Esophagus squamous epithelium (tissue), 5 donors: Measurements from ENCODE around the gene UACA. TPM values are rescaled to one million over a fixed set of nuclear protein-coding genes. Genes with fewer than 3 reads are reported as not detected.
A peak's percentile ranks its signal among the peaks of the same experiment; 100 is the strongest.

Experiments used
- DNase-seq: peaks from one replicate; lab custom pipeline; 2025; lab: John Stamatoyannopoulos, UW
- H3K27ac ChIP-seq, 4 donors: fragments of 200-600 bp; sonication (generic); one replicate each; pipeline ENCODE4 v1.5.1; 2016 to 2019; ENCODE audit warnings: mild to moderate bottlenecking in 1 of 4
- H3K27me3 ChIP-seq, 4 donors: fragments of 200-600 bp; sonication (generic); 1 replicate in 3 of 4; 2 replicates in 1 of 4; pipeline versions ENCODE4 v1.5.1 to v1.6.0; 2017 to 2021; ENCODE audit warnings: antibody characterized with exemption in 1 of 4
- H3K36me3 ChIP-seq, 3 donors: fragments of 200-600 bp; sonication (generic); one replicate each; pipeline ENCODE4 v1.5.1; 2016 to 2019
- H3K4me1 ChIP-seq, 3 donors: fragments of 200-600 bp; sonication (generic); one replicate each; pipeline ENCODE4 v1.5.1; 2017 to 2019
- H3K4me3 ChIP-seq, 4 donors: fragments of 200-600 bp; sonication (generic); 1 replicate in 3 of 4; 2 replicates in 1 of 4; pipeline ENCODE4 v1.5.1; 2016 to 2019; ENCODE audit warnings: mild to moderate bottlenecking in 2 of 4, moderate library complexity in 1 of 4
- H3K9me3 ChIP-seq, 3 donors: fragments of 200-600 bp; sonication (generic); one replicate each; pipeline ENCODE4 v1.5.1; 2016 to 2019
- CTCF ChIP-seq, 6 experiments: fragments of 450-650 bp in 4 of 6; fragments of 200-600 bp in 2 of 6; sonication (generic) in 2 of 6; IDR thresholded peaks; one replicate each; pipeline ENCODE4 v1.5.1; 2016 to 2019; ENCODE audit warnings: antibody characterized with exemption in 6 of 6, mild to moderate bottlenecking in 4 of 6, moderate library complexity in 4 of 6
- POLR2A ChIP-seq, 4 donors: fragments of 450-650 bp; IDR thresholded peaks; one replicate each; pipeline ENCODE4 v1.6.1; 2017; ENCODE audit warnings: antibody characterized with exemption in 4 of 4, mild to moderate bottlenecking in 4 of 4, moderate library complexity in 3 of 4
- WGBS, 2 donors: methylation state at CpG; one replicate each; pipeline ENCODE4 v1.1.5; 2018; 5-methylcytosine and 5-hydroxymethylcytosine counted together
- intact Hi-C: fragments of 100-400 bp; cut with DNase I; formaldehyde crosslinking; loops from one replicate; pipeline ENCODE4 v1.15.0; 2022
- total RNA-seq, 4 donors: library from RNA; depleted of rRNA; stranded (reverse); fragments of >200 nt; gene quantifications; one replicate each; pipeline ENCODE4 v1.1.0, GENCODE V29; 2016
- donor health status: DM: yes; HTN: yes; CAD: no.

The UACA gene
- total RNA-seq, 4 donors from 2014 or later = 18.3 to 55.3 (median 29.8) TPM

GRCh38 chr15:70643783-70644125 lies 119.6 kb downstream of the UACA start:
- Histone ChIP-seq H3K4me1 (peaks cover 0 to 10% (median 0%) of the 10 kb centered on the region in 3 donors), H3K4me3 (no peak overlapping the region), H3K36me3 (no peaks in the 10 kb centered on the region), H3K27me3 (peaks cover 0 to 14% (median 0%) of the 10 kb centered on the region in 4 donors), H3K27ac (no peak overlapping the region), H3K9me3 (no peaks in the 10 kb centered on the region)
- no peak for DNase-seq
- intact Hi-C loops = no loop called here
- WGBS, 2 donors = 27 to 50% methylated on average over 1 of the region's 1 CpG
- TF ChIP-seq CTCF (IDR thresholded peaks at IDR 0.05) (no peak), POLR2A (IDR thresholded peaks at IDR 0.05) (no peak)

GRCh38 chr15:70643106-70643782 lies 120.1 kb downstream of the UACA start:
- Histone ChIP-seq H3K4me1 (peaks cover 0 to 10% (median 0%) of the 10 kb centered on the region in 3 donors), H3K27me3 (peaks cover 0 to 18% (median 0%) of the 10 kb centered on the region in 4 donors), H3K27ac (no peak overlapping the region), H3K9me3 (no peaks in the 10 kb centered on the region), H3K36me3 (no peaks in the 10 kb centered on the region), H3K4me3 (no peak overlapping the region)
- WGBS, 2 donors = 76 to 80% methylated on average over 8 of the region's 8 CpGs
- TF ChIP-seq CTCF (IDR thresholded peaks at IDR 0.05) (no peak), POLR2A (IDR thresholded peaks at IDR 0.05) (no peak)
- intact Hi-C loops = no loop called here
- no peak for DNase-seq

- TF ChIP-seq CTCF (IDR thresholded peaks at IDR 0.05) (peak in 1 of 6 experiments; percentile 11), POLR2A (IDR thresholded peaks at IDR 0.05) (no peak)
- H3K9me3 ChIP-seq = no peaks in the 10 kb centered on the region
- no peak overlapping the region for H3K27ac ChIP-seq
- H3K36me3 ChIP-seq = no peaks in the 10 kb centered on the region
- DNase-seq = no peak
- H3K27me3 ChIP-seq = peaks cover 0 to 35% (median 0%) of the 10 kb centered on the region in 4 donors
- 60 to 76% methylated on average over 2 to 5 of the region's 5 CpGs for WGBS, 2 donors
- H3K4me3 ChIP-seq = no peak overlapping the region
- H3K4me1 ChIP-seq = peaks cover 0 to 34% (median 0%) of the 10 kb centered on the region in 3 donors
- intact Hi-C loops = no loop called here
Measured at GRCh38 chr15:70636540-70637165, 126.7 kb downstream of the UACA start.

GRCh38 chr15:70635895-70636294 lies 127.5 kb downstream of the UACA start:
- Histone ChIP-seq H3K27me3 (peaks cover 0 to 39% (median 0%) of the 10 kb centered on the region in 4 donors), H3K9me3 (no peaks in the 10 kb centered on the region), H3K4me1 (peaks cover 0 to 39% (median 0%) of the 10 kb centered on the region in 3 donors), H3K4me3 (no peak overlapping the region), H3K27ac (no peak overlapping the region), H3K36me3 (no peaks in the 10 kb centered on the region)
- 82 to 100% methylated on average over 1 to 2 of the region's 2 CpGs for WGBS, 2 donors
- TF ChIP-seq POLR2A (IDR thresholded peaks at IDR 0.05) = no peak
- no peak for TF ChIP-seq CTCF (IDR thresholded peaks at IDR 0.05)
- no peak for DNase-seq
- intact Hi-C loops = no loop called here

- H3K27me3 ChIP-seq = peaks cover 0 to 56% (median 0%) of the 10 kb centered on the region in 4 donors
- TF ChIP-seq CTCF (IDR thresholded peaks at IDR 0.05) (no peak), POLR2A (IDR thresholded peaks at IDR 0.05) (no peak)
- no peak overlapping the region for H3K4me3 ChIP-seq
- 78 to 87% methylated on average over 7 of the region's 7 CpGs for WGBS, 2 donors
- no peaks in the 10 kb centered on the region for H3K9me3 ChIP-seq
- no peak overlapping the region for H3K27ac ChIP-seq
- intact Hi-C loops = no loop called here
- H3K4me1 ChIP-seq = peaks cover 0 to 30% (median 0%) of the 10 kb centered on the region in 3 donors
- DNase-seq = no peak
- H3K36me3 ChIP-seq = no peaks in the 10 kb centered on the region
Measured at GRCh38 chr15:70633991-70634390, 129.4 kb downstream of the UACA start.
